Esophagus (tissue), 2 donors: Measurements from ENCODE around the gene AATK. TPM values are rescaled to one million over a fixed set of nuclear protein-coding genes. Genes with fewer than 3 reads are reported as not detected.

Experiments
- H3K27ac ChIP-seq, 2 donors: one replicate each; pipeline ENCODE4 v1.5.1; 2013; ENCODE audit warnings: low read depth in 2 of 2, mild to moderate bottlenecking in 2 of 2, inconsistent platforms in 1 of 2, low read length in 1 of 2, moderate library complexity in 1 of 2
- H3K27me3 ChIP-seq, 2 donors: one replicate each; pipeline ENCODE4 v1.6.1; 2013; ENCODE audit warnings: low read length in 2 of 2, control low read depth in 1 of 2, mild to moderate bottlenecking in 1 of 2; ENCODE audit not compliant: insufficient read depth in 2 of 2, control insufficient read depth in 1 of 2
- H3K36me3 ChIP-seq, 2 donors: one replicate each; pipeline ENCODE4 v1.6.1; 2013; ENCODE audit warnings: low read length in 1 of 2; ENCODE audit not compliant: control insufficient read depth in 2 of 2, insufficient read depth in 2 of 2
- H3K4me1 ChIP-seq, 2 donors: one replicate each; pipeline ENCODE4 v1.6.1; 2013; ENCODE audit warnings: low read length in 1 of 2; ENCODE audit not compliant: control insufficient read depth in 2 of 2, insufficient read depth in 2 of 2
- H3K4me3 ChIP-seq, 2 donors: one replicate each; pipeline ENCODE4 v1.5.1; 2013; ENCODE audit warnings: low read length in 2 of 2, mild to moderate bottlenecking in 2 of 2, low read depth in 1 of 2, moderate library complexity in 1 of 2
- H3K9me3 ChIP-seq, 2 donors: one replicate each; pipeline ENCODE4 v1.6.1; 2013; ENCODE audit warnings: mild to moderate bottlenecking in 2 of 2, low read depth in 1 of 2, low read length in 1 of 2, moderate library complexity in 1 of 2; ENCODE audit not compliant: control insufficient read depth in 2 of 2, insufficient read depth in 1 of 2
- WGBS, 2 donors: extraction: QIAGEN DNeasy Blood & Tissue Kit; methylation state at CpG; one replicate each; pipeline ENCODE4 v1.1.7; 2013; 5-methylcytosine and 5-hydroxymethylcytosine counted together
- polyA plus RNA-seq, 2 donors: library from polyadenylated mRNA; stranded (reverse); fragments of 200-250 nt; gene quantifications; one replicate each; pipeline ENCODE4 v1.2.3, GENCODE V29; 2013
- donor health status: healthy with polysubstance abuse.
- donor health status: Bipolar disorder and iron deficiency.

Gene AATK
- polyA plus RNA-seq, 2 donors = 1.1 to 1.2 TPM

DNA sequence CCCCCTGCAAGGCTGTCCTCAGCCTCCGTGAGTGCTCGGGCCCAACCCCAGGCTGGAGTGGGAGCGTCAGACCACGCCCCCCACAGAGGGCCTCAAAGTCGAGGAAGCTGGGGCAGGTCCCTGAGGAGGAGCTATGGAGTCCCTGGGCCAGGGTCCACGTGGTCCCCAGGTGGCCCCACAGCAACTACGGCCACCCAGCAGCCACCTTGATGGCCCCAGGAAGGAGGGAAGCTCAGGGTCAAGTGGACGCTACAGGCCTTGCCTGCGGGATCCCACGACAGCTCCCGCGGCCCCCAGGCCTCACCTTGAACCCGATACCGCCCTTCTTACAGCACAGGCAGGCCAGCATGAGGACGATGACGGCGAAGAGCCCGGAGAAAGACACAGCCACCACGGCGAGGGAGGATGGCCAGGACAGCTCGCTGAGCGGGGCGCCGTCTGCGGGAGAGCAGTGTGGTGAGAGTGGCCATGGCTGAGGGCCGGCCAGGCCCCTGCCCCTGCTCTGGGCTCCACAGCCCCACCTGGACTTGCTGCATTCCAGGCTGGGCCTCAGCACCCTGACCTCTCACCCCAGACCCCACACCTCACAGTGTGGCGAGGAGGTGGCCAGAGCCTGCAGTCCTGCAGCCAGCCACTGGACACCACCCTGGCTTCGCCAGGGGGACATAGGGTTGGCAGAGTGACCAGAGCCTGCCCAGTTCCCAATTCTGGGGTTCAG is 31.8 kb downstream of the AATK start:
- no peaks in the 10 kb centered on the region for H3K36me3 ChIP-seq
- no peak overlapping the region for H3K27ac ChIP-seq
- H3K4me3 ChIP-seq = no peak overlapping the region
- no peaks in the 10 kb centered on the region for H3K27me3 ChIP-seq
- WGBS, 2 donors = 79 to 83% methylated on average over 28 of the region's 28 CpGs
- H3K4me1 ChIP-seq = peaks cover 0 to 10% of the 10 kb centered on the region in 2 donors
- H3K9me3 ChIP-seq = peaks cover 0 to 10% of the 10 kb centered on the region in 2 donors

DNA sequence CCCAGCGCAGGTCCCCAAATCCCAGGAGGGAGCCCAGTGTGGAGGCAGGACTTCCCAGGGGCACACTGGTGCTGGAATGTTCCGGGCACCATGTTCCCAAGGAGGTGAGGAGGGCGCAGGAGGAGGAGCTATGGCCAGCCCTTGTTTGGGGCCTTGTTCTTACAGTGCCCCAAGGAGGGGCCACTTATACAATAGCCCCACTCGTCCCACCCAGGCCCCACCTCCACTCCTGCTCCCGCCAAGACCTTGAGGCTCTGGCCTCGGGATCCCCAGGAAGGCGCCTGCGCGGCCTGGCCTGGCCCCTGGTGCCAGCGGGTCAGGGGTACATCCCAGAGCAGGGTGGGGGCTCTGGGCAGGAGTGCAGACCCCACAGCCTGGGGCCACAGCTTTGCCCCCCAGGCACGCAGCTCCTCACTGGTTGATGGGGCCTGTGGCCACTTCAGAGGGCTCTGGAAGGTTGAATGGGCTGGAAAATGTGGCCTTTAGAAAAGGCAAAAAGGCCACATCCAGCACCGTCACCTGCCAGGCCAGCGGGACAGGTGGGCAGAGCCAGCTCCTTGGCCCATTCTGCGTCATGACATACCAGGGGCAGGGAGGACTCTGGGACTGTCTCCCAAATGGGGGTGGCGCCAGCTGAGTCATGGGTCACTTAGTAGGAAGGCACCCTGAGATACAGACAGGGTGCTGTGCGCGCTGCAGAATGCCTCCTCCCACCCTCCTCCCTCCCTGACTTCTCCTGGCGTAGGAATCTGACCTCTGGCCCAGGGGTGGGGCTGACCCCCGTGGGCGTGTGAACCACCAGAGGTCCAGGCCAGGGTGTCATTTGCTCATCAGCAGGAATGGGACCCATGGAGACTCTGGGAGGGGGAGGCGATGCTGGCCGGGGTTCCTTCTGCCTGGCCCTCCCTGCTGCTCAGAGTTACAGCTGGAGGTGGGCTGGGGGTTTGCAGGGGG is 33.0 kb downstream of the AATK start:
- peaks cover 0 to 4% of the 10 kb centered on the region in 2 donors for H3K4me1 ChIP-seq
- peaks cover 0 to 6% of the 10 kb centered on the region in 2 donors for H3K9me3 ChIP-seq
- H3K27ac ChIP-seq = no peak overlapping the region
- WGBS, 2 donors = 80 to 83% methylated on average over 22 of the region's 22 CpGs
- H3K4me3 ChIP-seq = no peak overlapping the region
- H3K36me3 ChIP-seq = no peaks in the 10 kb centered on the region
- no peaks in the 10 kb centered on the region for H3K27me3 ChIP-seq

DNA sequence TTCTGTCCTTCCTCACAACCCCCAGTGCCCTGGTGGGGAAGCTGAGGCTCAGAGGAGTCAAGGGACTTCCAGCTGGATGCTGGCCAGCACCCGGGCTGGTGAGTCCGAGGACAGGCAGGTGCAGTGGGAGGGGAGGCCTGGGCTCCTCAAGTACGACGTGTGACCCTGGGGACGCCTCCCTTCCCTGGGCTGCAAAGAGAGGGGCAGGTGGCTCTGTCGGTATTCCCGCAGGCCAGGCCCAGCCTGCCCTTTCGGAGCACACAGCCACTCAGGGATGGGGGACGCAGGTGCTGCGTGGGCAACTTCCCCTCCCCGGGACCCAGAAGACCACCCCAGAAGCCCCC is 33.9 kb downstream of the AATK start:
- Histone ChIP-seq H3K9me3 (no peaks in the 10 kb centered on the region), H3K36me3 (no peaks in the 10 kb centered on the region), H3K27me3 (no peaks in the 10 kb centered on the region), H3K4me3 (no peak overlapping the region), H3K27ac (no peak overlapping the region), H3K4me1 (no peaks in the 10 kb centered on the region)
- 62 to 77% methylated on average over 11 of the region's 11 CpGs for WGBS, 2 donors

DNA sequence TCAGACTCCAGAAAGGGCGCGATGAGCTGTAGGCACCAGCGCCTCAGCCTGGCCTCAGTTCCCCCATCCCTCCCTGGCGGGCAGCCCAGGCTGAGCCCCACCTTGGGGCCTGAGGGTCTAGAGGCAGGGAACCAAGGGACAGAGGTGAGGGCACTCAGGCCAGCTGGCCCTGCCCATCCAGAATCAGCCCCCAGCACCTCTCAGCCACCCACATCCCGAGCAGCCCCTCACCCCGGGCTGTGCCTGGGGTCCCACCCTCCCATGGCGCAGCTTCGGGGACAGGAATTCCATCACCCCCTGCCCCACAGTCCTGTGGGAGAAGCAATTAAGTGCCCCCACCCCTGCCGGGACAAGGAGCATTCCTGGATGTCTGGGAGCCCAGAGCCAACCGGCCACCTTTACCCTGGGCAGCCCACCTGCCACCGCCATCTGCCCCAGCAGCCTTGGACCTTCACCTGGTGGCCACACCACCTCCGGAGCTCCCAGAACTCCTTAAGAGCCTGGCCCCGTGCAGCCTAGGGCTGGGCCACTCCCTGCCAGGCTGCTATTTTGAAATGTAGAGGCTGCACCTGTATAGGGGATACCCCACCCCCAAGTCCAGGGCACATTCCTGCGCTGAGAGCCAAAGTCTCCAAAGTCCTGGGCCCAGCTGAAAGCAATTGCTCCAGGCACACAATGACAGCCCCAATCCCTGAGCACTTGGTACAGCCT is 34.4 kb downstream of the AATK start:
- no peaks in the 10 kb centered on the region for H3K4me1 ChIP-seq
- H3K4me3 ChIP-seq = no peak overlapping the region
- H3K27ac ChIP-seq = no peak overlapping the region
- no peaks in the 10 kb centered on the region for H3K27me3 ChIP-seq
- WGBS, 2 donors = 73 to 84% methylated on average over 14 of the region's 14 CpGs
- no peaks in the 10 kb centered on the region for H3K9me3 ChIP-seq
- H3K36me3 ChIP-seq = no peaks in the 10 kb centered on the region

DNA sequence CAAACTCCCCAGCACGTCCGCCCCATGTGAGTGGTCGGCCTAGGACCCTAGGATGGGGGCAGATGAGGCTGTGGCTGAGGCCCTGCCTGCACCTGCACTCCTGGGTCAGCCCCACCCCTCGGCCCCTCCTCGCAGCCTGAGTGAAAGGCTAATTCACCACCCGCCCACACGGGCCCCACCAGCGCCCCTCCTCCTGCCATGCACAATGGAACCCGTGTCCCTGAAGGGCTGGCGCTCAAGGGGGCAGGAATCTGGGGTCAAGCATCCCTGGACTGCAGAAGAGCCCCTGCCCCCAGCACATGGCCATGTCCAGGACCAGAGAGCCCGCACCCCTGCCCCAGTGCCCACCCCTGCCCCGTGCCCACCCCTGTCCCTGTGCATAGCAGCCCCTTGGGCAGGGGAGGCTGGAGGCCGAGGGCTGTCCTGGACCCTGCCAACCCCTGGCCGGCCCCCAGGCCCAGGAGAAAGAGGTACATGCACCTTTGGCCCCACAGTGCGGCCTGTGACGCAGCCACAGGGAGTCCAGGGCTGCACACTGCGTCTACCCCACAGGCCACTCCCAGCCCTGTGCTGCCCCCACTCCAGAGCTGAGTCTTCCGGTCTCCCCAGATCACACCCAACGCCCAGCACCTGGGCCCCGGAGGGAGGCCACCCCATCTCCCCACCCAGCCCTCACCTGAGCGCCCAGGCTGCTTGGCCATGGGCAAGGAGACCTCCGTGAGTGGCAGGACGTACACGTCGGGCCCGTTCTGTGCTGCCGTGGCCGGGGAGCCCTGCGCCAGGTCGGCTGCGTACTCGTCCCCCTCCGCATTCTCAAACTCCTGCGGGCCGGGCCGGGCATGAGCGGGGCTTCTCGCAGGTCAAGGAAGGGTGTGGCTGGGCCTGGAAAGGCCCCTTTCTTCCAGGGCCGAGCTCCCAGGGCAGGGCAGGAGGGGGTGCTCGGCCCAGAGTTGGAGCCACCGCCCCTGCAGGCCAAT is 35.3 kb downstream of the AATK start:
- Histone ChIP-seq H3K4me3 (no peak overlapping the region), H3K4me1 (peaks cover 0 to 2% of the 10 kb centered on the region in 2 donors), H3K9me3 (no peaks in the 10 kb centered on the region), H3K27ac (no peak overlapping the region), H3K27me3 (no peaks in the 10 kb centered on the region), H3K36me3 (no peaks in the 10 kb centered on the region)
- 76 to 84% methylated on average over 37 to 41 of the region's 41 CpGs for WGBS, 2 donors

GRCh38 chr17:81129711-81130367 is 36.2 kb downstream of the AATK start:
- Histone ChIP-seq H3K36me3 (no peaks in the 10 kb centered on the region), H3K4me3 (no peak overlapping the region), H3K27ac (no peak overlapping the region), H3K4me1 (peaks cover 0 to 6% of the 10 kb centered on the region in 2 donors), H3K27me3 (no peaks in the 10 kb centered on the region), H3K9me3 (no peaks in the 10 kb centered on the region)
- 80 to 81% methylated on average over 14 of the region's 14 CpGs for WGBS, 2 donors

DNA sequence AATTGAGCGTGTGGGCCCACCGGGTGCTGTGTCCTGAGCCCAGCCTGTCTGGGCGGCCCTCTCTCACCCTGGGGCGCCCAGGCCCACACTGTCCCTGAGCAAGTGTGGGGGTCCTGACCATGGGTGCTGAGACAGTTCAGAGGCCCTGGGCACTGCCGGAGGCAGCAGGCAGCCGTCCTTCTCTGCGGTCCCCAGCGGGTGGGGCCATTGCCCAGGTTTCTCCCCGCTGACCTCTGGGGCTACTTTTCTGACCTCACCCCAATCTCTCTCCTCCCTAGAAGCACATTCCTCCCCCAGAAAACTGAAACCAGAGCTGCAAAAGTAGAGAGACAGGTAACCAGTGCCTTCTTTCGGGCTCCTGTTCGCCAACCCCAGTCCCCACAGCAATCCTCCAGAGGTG is 36.7 kb downstream of the AATK start:
- 86 to 89% methylated on average over 10 to 11 of the region's 11 CpGs for WGBS, 2 donors

DNA sequence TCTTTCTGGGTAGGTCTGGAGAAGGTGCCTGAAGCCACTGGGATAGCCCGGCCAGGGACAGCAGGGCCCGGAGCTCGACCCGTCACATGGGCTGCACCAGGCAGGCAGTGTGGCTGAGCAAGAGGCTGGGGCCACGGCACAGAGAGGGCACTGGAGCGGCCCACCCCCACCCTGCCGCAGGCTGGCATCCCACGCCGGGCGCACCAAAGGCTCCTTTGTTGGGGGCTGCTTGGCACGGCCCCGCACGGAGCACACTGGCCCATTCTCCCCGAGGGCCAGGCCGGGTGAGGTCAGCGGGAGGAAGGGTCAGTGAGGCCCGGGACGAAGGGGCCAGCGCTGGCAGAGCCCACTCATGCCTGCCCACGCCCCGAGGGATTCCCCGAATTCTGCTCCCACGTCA is 37.2 kb downstream of the AATK start:
- no peak overlapping the region for H3K27ac ChIP-seq
- WGBS, 2 donors = 84 to 89% methylated on average over 23 of the region's 23 CpGs

More for the DNA sequence above, 36.7 kb downstream of the AATK start:
- Histone ChIP-seq H3K27ac (no peak overlapping the region), H3K27me3 (no peaks in the 10 kb centered on the region), H3K36me3 (no peaks in the 10 kb centered on the region), H3K9me3 (no peaks in the 10 kb centered on the region), H3K4me1 (peaks cover 0 to 10% of the 10 kb centered on the region in 2 donors), H3K4me3 (no peak overlapping the region)

More for the DNA sequence above, 37.2 kb downstream of the AATK start:
- Histone ChIP-seq H3K9me3 (no peaks in the 10 kb centered on the region), H3K4me1 (peaks cover 0 to 10% of the 10 kb centered on the region in 2 donors), H3K36me3 (no peaks in the 10 kb centered on the region), H3K27me3 (no peaks in the 10 kb centered on the region), H3K4me3 (no peak overlapping the region)
